Measurements from ENCODE around the gene IER3.

- TF ChIP-seq ZNF174 (tag by site-specific recombination; IDR thresholded peaks at IDR 0.05) (no peak), ZNF274 (IDR thresholded peaks at IDR 0.05; ENCODE audit: low read length) (no peak), ZNF274 (tag by site-specific recombination; IDR thresholded peaks at IDR 0.05; ENCODE audit: borderline replicate concordance) (no peak)
- TF ChIP-seq, protein P1, sequence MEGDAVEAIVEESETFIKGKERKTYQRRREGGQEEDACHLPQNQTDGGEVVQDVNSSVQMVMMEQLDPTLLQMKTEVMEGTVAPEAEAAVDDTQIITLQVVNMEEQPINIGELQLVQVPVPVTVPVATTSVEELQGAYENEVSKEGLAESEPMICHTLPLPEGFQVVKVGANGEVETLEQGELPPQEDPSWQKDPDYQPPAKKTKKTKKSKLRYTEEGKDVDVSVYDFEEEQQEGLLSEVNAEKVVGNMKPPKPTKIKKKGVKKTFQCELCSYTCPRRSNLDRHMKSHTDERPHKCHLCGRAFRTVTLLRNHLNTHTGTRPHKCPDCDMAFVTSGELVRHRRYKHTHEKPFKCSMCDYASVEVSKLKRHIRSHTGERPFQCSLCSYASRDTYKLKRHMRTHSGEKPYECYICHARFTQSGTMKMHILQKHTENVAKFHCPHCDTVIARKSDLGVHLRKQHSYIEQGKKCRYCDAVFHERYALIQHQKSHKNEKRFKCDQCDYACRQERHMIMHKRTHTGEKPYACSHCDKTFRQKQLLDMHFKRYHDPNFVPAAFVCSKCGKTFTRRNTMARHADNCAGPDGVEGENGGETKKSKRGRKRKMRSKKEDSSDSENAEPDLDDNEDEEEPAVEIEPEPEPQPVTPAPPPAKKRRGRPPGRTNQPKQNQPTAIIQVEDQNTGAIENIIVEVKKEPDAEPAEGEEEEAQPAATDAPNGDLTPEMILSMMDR (tag by site-specific recombination; IDR thresholded peaks at IDR 0.05) = no peak
These were observed 15.4 kb upstream of the IER3 start for GRCh38 chr6:30759575-30760239.
